Keratinocyte (primary cell): ENCODE measurements around the gene FBXO17.

ENCODE experiments used
- CTCF ChIP-seq, 3 experiments: IDR thresholded peaks in 1 of 3; conservative IDR thresholded peaks in 1 of 3; optimal IDR thresholded peaks in 1 of 3; 2 replicates in 2 of 3; 3 replicates in 1 of 3; pipeline versions ENCODE3 to v1.5.1; 2011; ENCODE audit warnings: low read length in 3 of 3, mild to moderate bottlenecking in 3 of 3, moderate library complexity in 2 of 3, control low read depth in 1 of 3, inconsistent platforms in 1 of 3; ENCODE audit not compliant: insufficient read depth in 2 of 3; ENCODE audit errors: extremely low read depth in 1 of 3
- EZH2 ChIP-seq: IDR thresholded peaks from one replicate; pipeline ENCODE4 v1.6.1; 2012; ENCODE audit warnings: inconsistent platforms, mild to moderate bottlenecking, low read length, moderate library complexity

GRCh38 chr19:38933544-38933943, 42.0 kb downstream of the FBXO17 start:
- no peak for TF ChIP-seq CTCF (optimal IDR thresholded peaks at IDR 0.05 in 1 of 3, IDR thresholded peaks at IDR 0.05 in 1 of 3, conservative IDR thresholded peaks at IDR 0.05 in 1 of 3; ENCODE audit: extremely low read depth in 1 of 3, insufficient read depth in 2 of 3, low read length in 3 of 3)
- no peak for TF ChIP-seq EZH2
